NCI-H748 treated with DMSO at 0.1 percent for 48 hours (cell line): ENCODE results near the gene TEC.
"Not testable (repeated sequence)": the region's sequence is repeated elsewhere in the genome, so short reads cannot be mapped to it uniquely, and the experiment has no call there.

ENCODE experiments used
- DNase-seq: peaks from one replicate; lab custom pipeline; 2025; lab: John Stamatoyannopoulos, UW

TEC gene

GRCh38 chr4:48242511-48243195 lies 27.0 kb downstream of the TEC start:
- DNase-seq: no peak

- no peak for DNase-seq
These were observed 27.9 kb downstream of the TEC start for GRCh38 chr4:48241731-48242130.

GRCh38 chr4:48237996-48238645 lies 31.5 kb downstream of the TEC start:
- no peak for DNase-seq

- no peak for DNase-seq
These were observed 34.6 kb downstream of the TEC start for GRCh38 chr4:48235050-48235449.

GRCh38 chr4:48234575-48234974 lies 35.1 kb downstream of the TEC start:
- no peak for DNase-seq

GRCh38 chr4:48228949-48229348 lies 40.7 kb downstream of the TEC start:
- DNase-seq: no peak

GRCh38 chr4:48227662-48228061 lies 42.0 kb downstream of the TEC start:
- no peak for DNase-seq

GRCh38 chr4:48226199-48226598 lies 43.4 kb downstream of the TEC start:
- no peak for DNase-seq

- no peak for DNase-seq
These were observed 44.1 kb downstream of the TEC start for GRCh38 chr4:48225368-48226141.

- DNase-seq: no peak
These were observed 45.0 kb downstream of the TEC start for GRCh38 chr4:48224606-48225005.

GRCh38 chr4:48223633-48224295 lies 45.9 kb downstream of the TEC start:
- no peak for DNase-seq

- DNase-seq: no peak
These were observed 47.1 kb downstream of the TEC start for GRCh38 chr4:48222491-48222890.

- not testable (repeated sequence) for DNase-seq
These were observed 50.2 kb downstream of the TEC start for GRCh38 chr4:48219430-48219829.

GRCh38 chr4:48216563-48216962 lies 53.1 kb downstream of the TEC start:
- DNase-seq: no peak

- no peak for DNase-seq
These were observed 53.7 kb downstream of the TEC start for GRCh38 chr4:48215977-48216376.

GRCh38 chr4:48212165-48212564 lies 57.5 kb downstream of the TEC start:
- no peak for DNase-seq

- no peak for DNase-seq
These were observed 58.7 kb downstream of the TEC start for GRCh38 chr4:48210966-48211328.

GRCh38 chr4:48205626-48206025 lies 64.0 kb downstream of the TEC start:
- DNase-seq: no peak

- no peak for DNase-seq
These were observed 64.5 kb downstream of the TEC start for GRCh38 chr4:48205107-48205506.

- DNase-seq: no peak
These were observed 65.8 kb downstream of the TEC start for GRCh38 chr4:48203819-48204218.

GRCh38 chr4:48197643-48198237 lies 71.9 kb downstream of the TEC start:
- DNase-seq: no peak
